Stimulated activated CD8-positive, alpha-beta memory T cell treated with anti-CD3 and anti-CD28 coated beads, Interleukin-7, amount 100 ng/mL, for 24 hours (primary cell): ENCODE measurements around the gene SNRPD3.
"Not testable (repeated sequence)": the region's sequence is repeated elsewhere in the genome, so short reads cannot be mapped to it uniquely, and the experiment has no call there.

Experiments used
- DNase-seq: peaks from one replicate; pipeline ENCODE4 v3.0.0-alpha.2; 2020; ENCODE audit warnings: low read depth

The SNRPD3 gene

GRCh38 chr22:24555165-24556039 lies at the start of gene SNRPD3:
TSS of gene SNRPD3 (plus strand) at chr22:24555999. CDS start at chr22:24557675, 1,676 bp downstream.
- peak; percentile 100 for DNase-seq

- DNase-seq = no peak
These were observed 48.9 kb upstream of the SNRPD3 start for GRCh38 chr22:24506802-24507438.

- DNase-seq = no peak
These were observed 48.1 kb upstream of the SNRPD3 start for GRCh38 chr22:24507716-24508115.

- no peak for DNase-seq
These were observed 44.9 kb upstream of the SNRPD3 start for GRCh38 chr22:24510637-24511625.

GRCh38 chr22:24512043-24512442 lies 43.8 kb upstream of the SNRPD3 start:
- no peak for DNase-seq

- DNase-seq = no peak
These were observed 42.2 kb upstream of the SNRPD3 start for GRCh38 chr22:24513378-24514240.

- no peak for DNase-seq
These were observed 41.4 kb upstream of the SNRPD3 start for GRCh38 chr22:24514241-24515026.

GRCh38 chr22:24515027-24515338 lies 40.8 kb upstream of the SNRPD3 start:
- no peak for DNase-seq

- DNase-seq = no peak
These were observed 39.5 kb upstream of the SNRPD3 start for GRCh38 chr22:24516301-24516737.

GRCh38 chr22:24517446-24517845 lies 38.4 kb upstream of the SNRPD3 start:
- no peak for DNase-seq

GRCh38 chr22:24518228-24518627 lies 37.6 kb upstream of the SNRPD3 start:
- DNase-seq = no peak

GRCh38 chr22:24518771-24519485 lies 36.9 kb upstream of the SNRPD3 start:
- DNase-seq = no peak

- DNase-seq = no peak
These were observed 36.3 kb upstream of the SNRPD3 start for GRCh38 chr22:24519496-24519895.

- DNase-seq = no peak
These were observed 34.0 kb upstream of the SNRPD3 start for GRCh38 chr22:24521791-24522245.

- no peak for DNase-seq
These were observed 31.9 kb upstream of the SNRPD3 start for GRCh38 chr22:24523873-24524272.

GRCh38 chr22:24525416-24526037 lies 30.3 kb upstream of the SNRPD3 start:
- DNase-seq = peak; percentile 67

- no peak for DNase-seq
These were observed 29.6 kb upstream of the SNRPD3 start for GRCh38 chr22:24526191-24526590.

- no peak for DNase-seq
These were observed 25.9 kb upstream of the SNRPD3 start for GRCh38 chr22:24529898-24530297.

GRCh38 chr22:24530968-24531367 lies 24.8 kb upstream of the SNRPD3 start:
- not testable (repeated sequence) for DNase-seq
